ENCODE measurements around the gene ADARB1.

GRCh38 chr21:45080232-45080631 lies 5.9 kb downstream of the ADARB1 start:
- TF ChIP-seq EZH2 (IDR thresholded peaks at IDR 0.05; ENCODE audit: borderline replicate concordance) = no peak
- TF ChIP-seq CTCF (IDR thresholded peaks at IDR 0.05; ENCODE audit: poor library complexity) = no peak
- TF ChIP-seq EZH2phosphoT487 (IDR thresholded peaks at IDR 0.05; ENCODE audit: low read depth, severe bottlenecking, unreplicated experiment) = no peak
